Inflammatory macrophage (primary cell): ENCODE measurements around the gene TREML1.
A peak's percentile ranks its signal among the peaks of the same experiment; 100 is the strongest.
"Not testable (repeated sequence)": the region's sequence is repeated elsewhere in the genome, so short reads cannot be mapped to it uniquely, and the experiment has no call there.

ENCODE experiments used
- DNase-seq, 2 donors: peaks; one replicate each; pipeline ENCODE4 v3.0.0-alpha.2; 2020 to 2022

TREML1 gene

DNA sequence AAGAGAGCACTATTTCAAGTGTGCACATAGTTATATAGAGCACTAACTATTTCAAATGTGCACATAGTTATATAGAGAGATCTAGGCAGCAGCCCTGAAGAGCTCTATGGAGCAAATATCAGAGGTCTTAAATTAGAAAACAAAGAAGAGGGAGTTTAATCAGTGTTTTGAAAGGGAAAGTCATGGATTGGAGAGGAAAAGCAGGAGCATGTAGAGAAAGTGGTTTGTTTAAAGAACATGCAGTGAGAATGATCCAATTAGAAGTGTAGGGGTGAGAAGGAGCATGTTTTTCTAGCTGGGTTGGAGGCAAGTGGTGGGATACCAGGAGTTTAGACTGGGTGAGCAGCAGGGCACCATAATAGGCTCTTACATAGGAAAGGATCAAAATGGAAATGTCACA, 17.2 kb downstream of the TREML1 start:
- DNase-seq = no peak

GRCh38 chr6:41135062-41135832, 18.9 kb downstream of the TREML1 start:
- DNase-seq = peak in 1 of 2 donors; percentile 1

DNA sequence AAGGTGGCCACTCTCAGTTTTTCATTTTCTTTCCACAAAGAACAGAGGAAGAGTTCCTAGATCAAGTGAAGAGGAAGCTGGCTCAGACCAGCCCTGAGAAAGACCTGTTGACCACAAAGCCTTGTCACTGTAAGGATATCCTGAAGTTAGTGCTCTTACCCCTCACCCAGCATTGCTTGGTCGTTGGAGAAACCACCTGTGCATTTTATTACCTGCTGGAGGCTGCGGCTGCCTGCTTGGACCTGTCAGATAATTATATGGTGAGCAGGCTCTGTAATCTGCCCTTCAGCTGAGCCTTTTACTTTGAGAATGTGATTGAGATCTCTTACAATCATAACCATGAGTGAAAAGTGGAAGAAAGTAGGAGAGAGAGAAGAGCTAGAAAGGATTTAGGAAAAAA, 21.9 kb downstream of the TREML1 start:
- DNase-seq = no peak

DNA sequence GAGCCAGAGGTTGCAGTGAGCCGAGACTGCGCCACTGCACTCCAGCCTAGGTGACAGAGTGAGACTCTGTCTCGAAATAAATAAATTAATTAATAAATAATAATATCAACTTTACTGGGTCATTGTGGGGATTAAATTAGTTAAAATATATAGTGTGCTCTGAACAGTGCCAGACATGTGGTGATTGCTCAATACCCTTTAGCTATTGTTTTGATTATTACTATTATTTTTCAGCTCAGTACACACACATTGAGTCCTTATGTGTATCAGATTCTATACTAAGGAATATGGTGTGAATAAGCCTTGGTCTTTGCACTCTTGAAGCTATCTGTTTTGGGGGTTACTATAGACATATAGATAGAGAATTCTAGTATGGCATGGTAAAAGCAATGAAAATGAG, 28.9 kb downstream of the TREML1 start:
- DNase-seq = no peak

GRCh38 chr6:41122918-41123317, 31.2 kb downstream of the TREML1 start:
- DNase-seq = no peak

- no peak for DNase-seq
Observed at GRCh38 chr6:41122373-41122772, 31.8 kb downstream of the TREML1 start.

DNA sequence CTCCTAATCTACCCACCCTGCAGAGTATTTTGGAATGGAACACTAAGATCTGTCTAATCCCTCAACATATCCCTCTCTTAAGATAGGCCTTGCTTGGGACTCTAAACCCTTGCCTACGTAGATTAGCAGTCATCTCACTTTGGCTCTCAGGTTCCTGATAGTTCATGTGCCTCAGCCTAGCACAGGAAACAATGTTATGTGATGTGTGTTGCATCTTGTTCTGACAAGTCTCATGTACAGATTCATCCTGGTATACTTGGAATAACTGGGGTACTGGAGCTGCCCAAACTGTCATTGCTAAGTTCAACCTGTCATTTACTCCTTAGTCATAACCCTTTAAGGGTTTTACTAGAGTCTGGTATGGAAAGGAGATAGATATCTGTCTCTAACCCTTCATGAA, 34.1 kb downstream of the TREML1 start:
- no peak for DNase-seq

- DNase-seq = no peak
Observed at GRCh38 chr6:41119508-41119907, 34.6 kb downstream of the TREML1 start.

DNA sequence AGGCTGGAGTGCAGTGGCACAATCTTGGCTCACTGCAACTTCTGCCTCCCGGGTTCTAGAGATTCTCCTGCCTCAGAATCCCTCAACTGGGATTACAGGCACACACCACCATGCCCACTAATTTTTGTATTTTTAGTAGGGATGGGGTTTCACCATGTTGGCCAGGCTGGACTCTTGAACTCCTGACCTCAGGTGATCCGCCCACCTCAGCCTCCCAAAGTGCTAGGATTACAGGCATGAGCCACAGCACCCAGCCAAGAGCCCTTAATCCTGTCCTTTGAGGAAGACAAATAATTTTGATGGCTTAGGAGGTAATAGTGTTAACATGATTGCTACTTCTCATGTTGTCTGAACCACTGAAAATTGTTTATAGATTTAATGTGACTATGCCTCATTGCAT, 39.1 kb downstream of the TREML1 start:
- DNase-seq = not testable (repeated sequence)

GRCh38 chr6:41111017-41111416, 43.1 kb downstream of the TREML1 start:
- no peak for DNase-seq

- no peak for DNase-seq
Observed at GRCh38 chr6:41103847-41104246, 50.3 kb downstream of the TREML1 start.

GRCh38 chr6:41100871-41101287, 53.3 kb downstream of the TREML1 start:
- DNase-seq = no peak
